H54 (cell line): ENCODE data around the gene GTF2H2C.
"Not testable (repeated sequence)": the region's sequence is repeated elsewhere in the genome, so short reads cannot be mapped to it uniquely, and the experiment has no call there.

ENCODE experiments used
- DNase-seq: peaks from one replicate; pipeline ENCODE4 v3.0.0; 2011; ENCODE audit warnings: low spot score, mixed read lengths; ENCODE audit not compliant: insufficient read length
- FAIRE-seq: peaks from 3 replicates; lab custom pipeline; 2011; peaks lifted over from hg19 to GRCh38; lab: Jason Lieb, UNC
- POLR2A ChIP-seq: IDR thresholded peaks from 2 replicates; pipeline ENCODE4 v1.6.1; 2011; ENCODE audit warnings: low read depth, mild to moderate bottlenecking, low read length

GTF2H2C gene

DNA sequence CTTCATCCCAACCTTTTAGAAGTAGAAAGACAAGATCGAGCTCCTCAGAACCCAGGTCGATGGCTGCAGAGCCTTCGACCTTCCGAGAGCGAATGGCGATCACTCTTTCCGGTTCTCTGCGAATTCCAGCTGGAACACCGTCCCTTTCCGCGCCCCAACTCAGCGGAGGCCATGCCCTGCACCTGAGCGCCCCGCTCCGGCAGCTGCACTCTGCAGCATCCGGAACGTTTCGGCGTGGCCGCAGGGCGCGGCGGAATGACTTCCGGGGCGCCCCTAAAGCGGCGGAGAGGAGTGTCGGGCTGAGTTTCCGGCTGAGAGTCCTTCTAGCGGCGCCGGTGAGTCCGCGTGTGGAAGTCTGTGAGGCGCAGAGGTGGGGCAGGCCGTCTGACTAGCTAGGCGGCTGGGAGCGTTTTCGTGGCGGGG lies at the start of gene GTF2H2C:
Gene GTF2H2C, plus strand, starts transcription at position 284 of the 423 bp plus-strand sequence. CDS start 4,942 bp downstream, outside the sequence.
- DNase-seq, FAIRE-seq: not testable (repeated sequence)
- TF ChIP-seq POLR2A = peak; percentile 60

DNA sequence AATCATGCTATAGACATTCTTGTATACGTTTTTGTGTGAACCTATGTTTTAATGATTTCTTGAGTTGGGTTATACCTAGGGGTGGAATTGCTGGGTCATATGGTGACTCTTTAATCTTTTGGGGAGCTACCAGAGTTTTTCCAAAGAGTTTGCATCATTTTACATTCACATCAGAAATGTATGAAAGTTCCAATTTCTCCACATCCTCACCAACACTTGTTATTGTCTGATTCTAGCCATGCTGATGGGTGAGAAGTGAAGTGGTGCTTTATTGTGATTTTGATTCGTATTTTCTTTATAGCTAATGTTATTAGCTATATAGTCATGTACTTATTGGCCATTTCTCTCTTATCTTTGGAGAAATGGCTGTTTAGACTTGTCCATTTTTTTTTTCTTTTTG lies 49.3 kb upstream of the GTF2H2C start:
- FAIRE-seq = no peak
- DNase-seq = no peak
- TF ChIP-seq POLR2A = no peak

DNA sequence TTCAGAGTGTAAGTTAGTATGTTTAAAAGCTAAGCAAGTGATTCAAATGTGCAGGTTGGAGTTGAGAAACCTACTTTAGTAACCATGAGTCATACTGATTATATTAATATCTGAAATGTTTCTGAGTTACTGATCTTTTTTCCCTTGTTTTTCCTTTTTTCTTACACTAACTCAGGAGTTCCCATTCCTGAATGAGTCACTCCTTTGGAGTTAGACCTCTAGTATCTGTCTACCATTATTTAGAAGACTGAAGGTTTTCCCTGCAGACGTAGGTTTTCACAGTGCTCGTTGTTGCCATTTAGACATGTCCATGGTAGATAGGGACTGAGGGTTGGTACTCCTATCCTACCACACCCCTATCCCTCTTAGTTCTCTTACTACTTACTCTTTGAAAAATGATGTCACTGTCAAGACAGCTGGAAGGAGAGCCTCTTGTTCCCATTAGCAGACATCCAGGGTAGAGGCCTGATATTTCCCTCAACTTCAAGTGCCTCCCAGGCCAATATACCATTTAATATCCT lies 47.2 kb upstream of the GTF2H2C start:
- DNase-seq (no peak), FAIRE-seq (peak; percentile 67)
- no peak for TF ChIP-seq POLR2A

DNA sequence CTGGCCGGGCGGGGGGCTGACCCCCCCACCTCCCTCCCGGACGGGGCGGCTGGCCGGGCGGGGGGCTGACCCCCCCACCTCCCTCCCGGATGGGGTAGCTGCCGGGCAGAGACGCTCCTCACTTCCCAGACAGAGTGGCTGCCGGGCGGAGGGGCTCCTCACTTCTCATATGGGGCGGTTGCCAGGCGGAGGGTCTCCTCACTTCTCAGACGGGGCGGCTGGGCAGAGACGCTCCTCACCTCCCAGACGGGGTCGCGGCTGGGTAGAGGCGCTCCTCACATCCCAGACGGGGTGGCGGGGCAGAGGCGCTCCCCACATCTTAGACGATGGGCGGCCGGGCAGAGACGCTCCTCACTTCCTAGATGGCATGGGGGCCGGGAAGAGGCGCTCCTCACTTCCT lies 44.4 kb upstream of the GTF2H2C start:
- not testable (repeated sequence) for FAIRE-seq, DNase-seq

DNA sequence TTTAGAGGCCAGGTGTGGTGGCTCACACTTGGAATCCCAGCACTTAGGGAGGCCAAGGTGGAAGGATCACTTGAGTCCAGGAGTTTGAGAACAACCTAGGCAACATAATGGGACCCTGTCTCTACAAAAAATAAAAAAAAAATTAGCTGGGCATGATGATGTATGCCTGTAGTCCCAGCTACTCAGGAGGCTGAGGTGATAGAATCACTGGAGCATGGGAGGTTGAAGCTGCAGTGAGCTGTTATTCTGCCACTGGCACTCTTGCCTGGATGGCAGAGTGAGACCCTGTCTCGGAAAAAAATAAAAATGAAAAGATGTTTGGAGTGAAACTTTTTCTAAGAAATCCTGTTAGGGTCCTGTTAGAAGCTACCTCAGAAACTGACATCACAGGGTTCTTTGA lies 43.2 kb upstream of the GTF2H2C start:
- no peak for DNase-seq
- TF ChIP-seq POLR2A = no peak
- no peak for FAIRE-seq

DNA sequence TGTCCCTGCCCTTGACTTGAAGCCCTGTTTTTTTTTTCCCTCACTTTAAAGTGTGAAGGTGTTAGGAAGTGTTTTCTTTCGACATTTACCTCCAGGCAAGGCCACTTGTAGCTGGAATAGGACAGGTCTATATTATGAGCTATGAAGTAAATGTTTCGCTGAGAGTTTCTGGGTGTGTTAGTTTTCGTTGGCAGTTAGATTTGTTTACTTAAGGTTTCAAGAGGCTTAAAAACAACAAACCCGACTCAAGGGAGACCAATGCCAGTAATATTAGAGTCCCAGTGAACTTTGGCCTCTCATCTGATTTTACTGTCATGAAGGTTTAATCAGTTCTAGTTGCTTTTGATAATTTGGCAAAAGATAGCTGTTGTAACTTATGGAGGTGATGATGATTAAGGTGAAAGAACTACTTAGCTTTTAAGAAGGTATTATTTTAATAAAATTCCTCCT lies 42.2 kb upstream of the GTF2H2C start:
- TF ChIP-seq POLR2A = no peak
- FAIRE-seq = peak; percentile 57
- no peak for DNase-seq

DNA sequence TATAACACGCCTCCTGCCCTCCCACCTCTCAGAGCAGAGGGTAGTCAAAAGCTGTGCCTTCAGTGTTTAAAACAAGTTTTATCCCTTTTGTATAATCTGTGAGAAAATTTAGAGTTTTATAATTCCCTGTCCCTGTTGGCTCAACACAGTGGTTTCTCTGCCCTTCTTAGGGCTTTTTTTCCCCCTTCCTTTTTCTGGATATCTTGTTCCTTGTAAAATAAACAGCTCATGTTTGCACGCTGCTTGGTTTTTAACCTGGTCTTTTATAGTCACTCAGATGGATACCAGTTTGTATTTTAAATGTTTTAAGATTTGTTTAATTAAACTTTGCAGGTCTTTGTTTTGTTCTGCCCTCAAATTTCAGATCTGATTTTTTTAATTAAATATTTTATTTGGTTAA lies 40.7 kb upstream of the GTF2H2C start:
- FAIRE-seq (no peak), DNase-seq (no peak)
- no peak for TF ChIP-seq POLR2A

DNA sequence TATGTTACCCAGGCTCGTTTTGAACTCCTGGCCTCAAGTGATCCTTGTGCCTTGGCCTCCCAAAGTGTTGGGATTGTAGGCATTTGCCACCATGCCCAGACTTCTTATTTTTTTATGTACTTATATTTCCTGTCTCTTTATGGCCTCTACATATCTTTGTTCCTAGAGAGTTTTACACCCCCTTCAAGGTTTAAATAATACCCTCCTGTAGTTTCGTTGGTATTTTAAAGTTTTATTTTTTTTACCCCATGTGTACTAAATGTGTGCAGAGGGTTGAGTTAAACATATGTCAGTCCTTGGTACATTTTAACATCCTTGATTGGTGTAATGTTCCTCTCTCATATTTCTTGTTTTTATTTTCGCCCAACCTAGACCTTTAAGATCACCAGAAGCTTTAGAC lies 38.0 kb upstream of the GTF2H2C start:
- FAIRE-seq (no peak), DNase-seq (no peak)
- TF ChIP-seq POLR2A = no peak

DNA sequence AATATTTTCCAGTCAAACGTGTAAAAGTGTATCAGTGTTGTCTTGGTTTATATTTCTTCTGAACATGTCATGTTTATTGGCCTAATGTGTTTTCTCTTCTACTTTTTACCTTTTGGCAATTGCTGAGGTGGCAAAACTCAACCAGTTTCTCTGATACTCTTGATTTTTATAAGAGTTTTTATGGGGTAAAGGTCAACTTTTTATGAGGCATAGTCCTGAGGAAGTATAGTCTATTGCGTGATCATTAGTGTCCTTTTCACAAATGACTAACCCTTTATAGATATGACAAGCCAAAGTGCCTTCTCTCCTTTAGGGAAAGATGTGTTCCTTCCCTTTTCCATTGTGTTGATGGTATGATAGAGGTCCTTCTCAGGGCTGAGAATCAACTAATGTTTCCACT lies 34.5 kb upstream of the GTF2H2C start:
- DNase-seq = no peak
- TF ChIP-seq POLR2A = no peak
- FAIRE-seq = no peak

DNA sequence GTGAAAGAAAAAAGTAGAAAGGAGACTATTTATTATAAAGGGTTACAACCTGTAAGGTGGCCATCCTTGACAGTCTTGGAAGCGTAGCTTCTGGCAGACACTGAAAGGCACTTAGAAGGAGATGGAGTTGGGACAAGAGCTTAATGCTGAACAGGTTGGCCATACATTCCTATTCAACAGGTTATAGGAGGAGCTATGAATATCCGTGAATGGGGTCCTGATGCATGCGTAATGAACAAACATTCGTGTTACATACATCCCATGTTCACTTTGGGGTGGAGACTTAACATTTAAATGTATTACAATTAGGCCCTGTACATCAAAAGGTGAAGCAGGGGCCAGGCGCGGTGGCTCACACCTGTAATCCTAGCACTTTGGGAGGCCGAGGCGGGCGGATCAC lies 33.3 kb upstream of the GTF2H2C start:
- FAIRE-seq (no peak), DNase-seq (no peak)
- no peak for TF ChIP-seq POLR2A

DNA sequence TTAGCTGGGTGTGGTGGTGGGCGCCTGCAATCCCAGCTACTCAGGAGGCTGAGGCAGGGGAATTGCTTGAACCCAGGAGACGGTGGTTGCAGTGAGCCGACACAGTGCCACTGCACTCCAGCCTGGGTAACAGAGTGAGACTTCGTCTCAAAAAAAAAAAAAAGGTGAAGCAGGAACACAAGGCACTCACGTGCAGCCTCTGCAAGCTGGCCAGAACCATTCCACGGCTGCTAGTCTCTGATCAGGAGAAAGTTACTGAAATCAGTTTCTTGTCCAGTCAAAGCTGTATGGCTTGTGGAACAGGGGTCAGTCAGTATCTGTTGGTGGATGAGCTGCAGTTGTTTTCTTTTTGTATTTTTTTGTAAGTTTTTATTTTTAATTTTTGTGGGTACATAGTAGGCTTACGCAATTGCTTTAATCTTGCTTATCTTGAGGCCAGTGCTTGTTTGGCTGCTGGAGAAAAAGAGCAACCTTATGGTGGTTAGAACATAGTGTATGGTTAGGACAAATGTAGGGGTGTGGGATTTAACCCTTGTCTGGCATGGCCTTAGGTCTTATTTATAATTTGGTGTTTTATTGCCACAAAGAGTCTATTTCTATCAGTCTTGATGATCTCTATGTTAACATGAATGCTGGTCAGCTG lies 32.7 kb upstream of the GTF2H2C start:
- FAIRE-seq = no peak
- TF ChIP-seq POLR2A = no peak
- DNase-seq = no peak

DNA sequence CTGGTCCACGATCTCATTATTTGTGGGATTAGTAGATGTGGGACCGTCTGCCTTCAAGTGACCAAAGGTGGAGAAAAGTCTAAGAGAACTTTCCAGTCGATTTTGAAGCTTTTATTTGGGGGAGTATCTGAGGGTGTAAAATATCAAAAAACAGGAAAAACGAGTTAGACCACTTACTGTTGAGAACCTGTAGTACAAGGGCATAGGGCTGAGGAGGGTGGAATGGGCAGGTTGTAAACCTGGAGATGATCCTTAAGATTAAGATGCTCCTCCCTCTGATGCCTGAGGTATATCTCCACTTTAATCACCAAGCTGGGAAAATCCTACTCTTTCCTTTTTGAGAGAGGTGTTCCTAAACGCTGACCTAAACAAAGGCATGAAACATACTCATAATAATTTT lies 32.0 kb upstream of the GTF2H2C start:
- FAIRE-seq (no peak), DNase-seq (no peak)
- TF ChIP-seq POLR2A = no peak

DNA sequence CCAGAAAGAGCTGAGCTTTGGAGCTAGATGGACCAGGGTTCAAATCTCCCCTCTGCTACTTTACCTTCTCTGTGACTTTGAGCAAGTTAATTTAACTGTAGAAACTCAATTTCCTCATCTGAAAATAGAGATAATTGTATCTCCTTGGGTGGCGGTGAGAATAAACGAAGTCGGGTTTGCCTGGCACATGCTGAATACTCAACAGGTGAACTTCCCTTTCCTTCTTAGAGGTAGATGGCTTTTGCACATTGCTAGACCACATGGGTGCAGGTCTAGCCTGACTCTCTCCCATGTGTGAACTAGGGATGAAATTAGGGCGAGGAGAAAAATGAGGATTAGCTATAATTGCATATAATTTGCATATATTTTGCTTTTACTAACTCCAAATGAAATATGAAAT lies 31.4 kb upstream of the GTF2H2C start:
- no peak for DNase-seq
- no peak for FAIRE-seq
- no peak for TF ChIP-seq POLR2A

DNA sequence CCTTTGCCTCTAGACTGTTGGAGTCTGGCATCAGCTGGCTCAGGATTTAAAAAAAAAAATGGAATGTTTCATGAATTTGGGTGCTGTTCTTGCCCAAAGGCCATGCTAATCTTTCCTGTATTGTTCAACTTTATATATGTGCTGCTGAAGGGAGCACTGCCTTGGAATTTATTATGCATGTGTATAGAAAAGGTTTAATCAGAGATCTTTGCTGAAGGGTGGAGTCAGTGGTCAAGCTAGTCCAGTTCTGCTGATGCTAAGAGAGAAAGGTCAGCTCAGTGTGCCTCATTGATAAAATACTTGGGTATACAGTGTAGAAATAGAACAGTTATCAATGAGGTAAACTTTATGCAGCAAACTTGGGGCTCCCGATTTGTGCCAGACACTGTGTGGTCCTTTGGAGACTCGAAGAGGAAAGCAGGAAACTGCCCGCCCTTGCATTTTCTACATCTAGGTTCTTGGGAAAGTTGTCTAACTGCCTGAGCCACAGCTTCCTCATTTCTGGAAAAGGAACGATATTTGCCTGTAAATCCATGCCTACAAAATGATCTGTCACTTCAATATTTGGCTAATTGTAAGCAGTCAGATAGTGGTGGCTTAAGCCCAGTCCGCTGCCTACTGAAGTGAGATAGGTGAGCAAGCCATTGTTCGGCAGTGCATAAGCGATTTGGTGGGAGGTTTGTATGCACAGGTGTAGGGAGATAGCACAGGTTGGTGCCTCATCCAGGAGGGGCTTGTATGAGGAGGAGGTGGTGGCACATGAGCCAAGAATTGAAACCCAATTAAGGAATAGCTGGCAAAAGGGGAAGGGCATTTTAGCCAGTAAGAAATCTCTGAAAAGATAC lies 29.2 kb upstream of the GTF2H2C start:
- FAIRE-seq (no peak), DNase-seq (no peak)
- TF ChIP-seq POLR2A = no peak
